ENCODE results near the gene COPB2.

COPB2 gene

DNA sequence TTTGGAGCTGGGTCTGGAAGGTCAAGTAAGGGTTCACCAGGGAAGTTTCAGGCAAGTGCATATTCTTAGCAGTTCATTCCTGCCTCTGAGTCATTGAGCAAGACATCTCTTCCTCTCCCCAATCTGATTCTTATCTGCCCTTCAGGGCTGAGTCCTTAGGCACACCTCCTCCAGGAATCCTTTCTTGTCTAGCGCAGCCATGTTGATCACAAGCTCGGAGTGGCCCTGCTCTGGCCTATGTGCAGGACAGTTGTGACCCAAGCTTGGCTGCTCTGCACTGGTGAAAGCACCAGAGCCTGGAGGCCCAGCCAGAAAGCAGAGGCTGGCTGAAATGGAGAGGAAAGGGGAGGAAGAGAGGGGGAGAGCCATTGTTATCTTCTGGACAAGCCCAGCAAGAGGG lies 76.5 kb downstream of the COPB2 start:
- peaks cover 30% of the 10 kb centered on the region for H3K27me3 Mint-ChIP-seq

DNA sequence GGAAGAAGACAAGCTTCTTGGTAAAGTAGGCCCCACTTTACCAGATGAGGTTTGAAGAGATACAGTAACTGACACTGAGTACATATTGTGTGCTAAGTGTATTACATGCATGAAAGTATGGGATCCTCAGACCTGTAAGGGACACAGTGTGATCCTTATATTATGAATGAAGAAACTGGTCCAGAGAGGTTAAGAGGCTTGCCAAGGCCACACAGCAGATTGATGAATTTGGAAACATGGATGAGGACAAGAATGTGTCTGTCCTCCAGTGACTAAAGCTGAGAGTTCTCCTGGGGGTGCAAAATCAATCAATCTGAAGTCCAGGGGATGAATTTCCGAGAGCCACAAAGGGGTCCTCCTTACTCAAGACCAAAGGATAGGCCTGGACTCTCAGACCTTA lies 77.0 kb downstream of the COPB2 start:
- H3K4me3 Mint-ChIP-seq = no peak overlapping the region
- H3K36me3 Mint-ChIP-seq (ENCODE audit: low read depth) = no peaks in the 10 kb centered on the region
- peaks cover 25% of the 10 kb centered on the region for H3K27me3 Mint-ChIP-seq
- no peaks in the 10 kb centered on the region for H3K9me3 Mint-ChIP-seq
- H3K27ac Mint-ChIP-seq = no peak overlapping the region
- DNase-seq = no peak
- H3K4me1 Mint-ChIP-seq (ENCODE audit: low read depth) = no peaks in the 10 kb centered on the region

More for the DNA sequence above, 76.5 kb downstream of the COPB2 start:
- Mint-ChIP-seq H3K27ac (no peak overlapping the region), H3K4me1 (ENCODE audit: low read depth) (no peaks in the 10 kb centered on the region), H3K36me3 (ENCODE audit: low read depth) (no peaks in the 10 kb centered on the region), H3K9me3 (no peaks in the 10 kb centered on the region), H3K4me3 (no peak overlapping the region)
- no peak for DNase-seq

DNA sequence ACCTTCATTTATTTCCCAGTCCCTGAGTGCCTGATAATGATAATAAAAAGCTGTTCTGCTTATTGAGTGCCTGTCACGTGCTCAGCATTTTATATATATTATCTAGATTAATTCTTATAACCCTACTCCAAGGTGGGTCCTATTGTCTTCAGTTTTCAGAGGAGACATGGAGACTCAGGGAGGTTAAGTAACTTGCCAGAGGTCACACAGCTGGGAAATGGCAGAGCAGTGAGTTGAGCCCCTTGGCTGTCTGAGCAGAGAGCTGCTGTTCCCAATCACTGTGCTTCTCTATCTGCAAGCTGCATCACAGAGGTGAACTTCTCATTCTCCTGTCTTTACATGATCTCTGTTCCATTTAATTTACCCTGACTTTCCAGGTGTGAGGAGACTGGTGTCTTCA lies 77.9 kb downstream of the COPB2 start:
- no peaks in the 10 kb centered on the region for H3K36me3 Mint-ChIP-seq (ENCODE audit: low read depth)
- peaks cover 20% of the 10 kb centered on the region for H3K27me3 Mint-ChIP-seq
- H3K27ac Mint-ChIP-seq = no peak overlapping the region

DNA sequence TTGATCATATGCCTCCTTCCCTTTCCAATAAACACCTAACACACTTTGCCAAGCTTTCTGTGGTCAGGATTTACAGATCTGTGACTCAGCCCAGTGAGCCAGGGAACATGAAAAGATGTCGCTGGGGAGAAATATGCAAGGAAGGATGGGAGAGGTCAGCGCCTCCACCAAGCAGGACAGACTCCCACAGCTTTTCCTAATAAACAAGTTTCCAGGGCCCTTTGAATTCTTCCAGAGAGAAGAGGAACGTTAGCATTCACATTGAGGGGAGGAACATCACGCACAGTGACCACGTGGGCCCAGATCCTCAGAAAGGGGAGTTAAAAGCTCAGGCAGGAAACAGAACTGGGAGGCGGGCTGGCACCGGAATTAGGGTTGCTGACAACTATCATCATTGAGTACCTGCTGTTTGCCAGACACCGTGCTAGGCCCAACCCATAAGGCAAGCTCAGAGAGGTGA lies 78.9 kb downstream of the COPB2 start:
- no peak overlapping the region for H3K27ac Mint-ChIP-seq
- H3K4me1 Mint-ChIP-seq (ENCODE audit: low read depth) = no peaks in the 10 kb centered on the region
- H3K9me3 Mint-ChIP-seq = no peaks in the 10 kb centered on the region
- no peak overlapping the region for H3K4me3 Mint-ChIP-seq
- DNase-seq = no peak
- H3K36me3 Mint-ChIP-seq (ENCODE audit: low read depth) = no peaks in the 10 kb centered on the region
- peaks cover 11% of the 10 kb centered on the region for H3K27me3 Mint-ChIP-seq

More for the DNA sequence above, 77.9 kb downstream of the COPB2 start:
- Mint-ChIP-seq H3K4me3 (no peak overlapping the region), H3K9me3 (no peaks in the 10 kb centered on the region), H3K4me1 (ENCODE audit: low read depth) (no peaks in the 10 kb centered on the region)
- no peak for DNase-seq

DNA sequence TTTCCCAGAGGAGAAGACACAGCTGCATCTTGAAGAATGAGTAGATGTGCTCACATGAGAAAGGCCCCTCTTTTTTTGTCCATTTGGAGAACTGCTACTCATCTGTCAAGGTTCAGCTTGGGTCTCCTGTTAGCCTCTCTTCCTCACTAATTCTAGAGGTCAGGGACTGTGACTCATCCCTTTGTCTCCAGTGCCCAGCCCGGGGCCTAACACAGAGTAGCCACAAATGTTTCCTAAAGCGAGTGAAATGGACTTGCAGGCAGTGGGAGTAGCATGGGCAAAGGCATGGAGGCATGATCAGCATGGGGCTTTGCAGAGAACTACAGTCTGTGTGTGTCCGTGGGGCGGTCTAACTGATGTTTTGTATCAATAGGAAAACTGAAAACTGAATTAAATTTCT lies 79.6 kb downstream of the COPB2 start:
- H3K4me3 Mint-ChIP-seq = no peak overlapping the region
- no peak overlapping the region for H3K27ac Mint-ChIP-seq
- H3K36me3 Mint-ChIP-seq (ENCODE audit: low read depth) = no peaks in the 10 kb centered on the region
- no peaks in the 10 kb centered on the region for H3K9me3 Mint-ChIP-seq
- no peak for DNase-seq
- no peaks in the 10 kb centered on the region for H3K4me1 Mint-ChIP-seq (ENCODE audit: low read depth)
- peaks cover 10% of the 10 kb centered on the region for H3K27me3 Mint-ChIP-seq

DNA sequence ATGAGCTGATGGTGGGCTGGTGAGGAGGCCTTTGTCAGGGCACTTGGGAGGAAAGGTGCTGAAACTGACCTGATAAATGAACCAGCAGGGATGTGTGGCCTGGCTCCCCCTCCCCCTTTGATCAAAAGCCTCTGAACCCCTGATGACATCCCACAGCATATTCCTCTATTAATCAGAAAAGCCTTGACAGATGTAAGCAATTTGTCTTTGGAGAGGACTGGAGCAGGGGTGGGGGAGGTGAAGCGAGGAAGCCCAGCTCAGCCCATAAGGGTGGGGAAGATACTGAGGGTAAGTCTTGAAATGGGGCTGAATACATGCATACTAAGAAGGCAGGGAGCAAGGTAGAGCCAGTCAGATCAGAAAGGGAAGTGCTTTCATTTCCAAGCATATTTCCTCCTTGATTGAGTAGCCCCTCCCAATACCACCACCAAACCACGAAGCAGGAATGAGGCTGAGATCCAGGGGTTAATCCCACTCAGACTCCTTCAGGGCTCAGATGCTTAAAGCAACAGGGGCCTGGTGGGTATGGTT lies 80.3 kb downstream of the COPB2 start:
- H3K27me3 Mint-ChIP-seq = peaks cover 10% of the 10 kb centered on the region
- DNase-seq = no peak
- no peaks in the 10 kb centered on the region for H3K9me3 Mint-ChIP-seq
- H3K4me3 Mint-ChIP-seq = no peak overlapping the region
- no peak overlapping the region for H3K27ac Mint-ChIP-seq
- H3K36me3 Mint-ChIP-seq (ENCODE audit: low read depth) = no peaks in the 10 kb centered on the region
- no peaks in the 10 kb centered on the region for H3K4me1 Mint-ChIP-seq (ENCODE audit: low read depth)

DNA sequence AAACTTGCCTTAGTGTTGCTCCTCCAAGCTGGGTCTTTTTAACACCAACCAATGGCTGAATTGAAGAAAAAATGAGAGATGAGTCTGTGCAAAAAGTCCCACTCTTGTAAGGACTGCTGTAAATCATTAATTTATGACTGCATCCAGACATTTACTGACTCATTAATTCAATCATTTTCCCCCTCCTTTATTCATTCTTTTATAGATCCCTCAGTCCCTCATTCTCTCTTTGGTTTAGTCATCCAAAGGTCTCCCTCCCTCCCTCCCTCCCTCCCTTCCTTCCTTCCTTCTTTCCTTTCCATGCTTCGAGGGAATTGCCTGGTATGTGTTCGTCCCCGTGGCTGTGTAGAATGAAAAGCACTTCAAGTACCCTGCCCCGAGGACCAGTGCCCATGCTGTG lies 80.9 kb downstream of the COPB2 start:
- peaks cover 5% of the 10 kb centered on the region for H3K27me3 Mint-ChIP-seq
- no peaks in the 10 kb centered on the region for H3K9me3 Mint-ChIP-seq
- no peak for DNase-seq
- H3K4me3 Mint-ChIP-seq = no peak overlapping the region
- H3K36me3 Mint-ChIP-seq (ENCODE audit: low read depth) = no peaks in the 10 kb centered on the region
- H3K27ac Mint-ChIP-seq = no peak overlapping the region
- no peaks in the 10 kb centered on the region for H3K4me1 Mint-ChIP-seq (ENCODE audit: low read depth)

DNA sequence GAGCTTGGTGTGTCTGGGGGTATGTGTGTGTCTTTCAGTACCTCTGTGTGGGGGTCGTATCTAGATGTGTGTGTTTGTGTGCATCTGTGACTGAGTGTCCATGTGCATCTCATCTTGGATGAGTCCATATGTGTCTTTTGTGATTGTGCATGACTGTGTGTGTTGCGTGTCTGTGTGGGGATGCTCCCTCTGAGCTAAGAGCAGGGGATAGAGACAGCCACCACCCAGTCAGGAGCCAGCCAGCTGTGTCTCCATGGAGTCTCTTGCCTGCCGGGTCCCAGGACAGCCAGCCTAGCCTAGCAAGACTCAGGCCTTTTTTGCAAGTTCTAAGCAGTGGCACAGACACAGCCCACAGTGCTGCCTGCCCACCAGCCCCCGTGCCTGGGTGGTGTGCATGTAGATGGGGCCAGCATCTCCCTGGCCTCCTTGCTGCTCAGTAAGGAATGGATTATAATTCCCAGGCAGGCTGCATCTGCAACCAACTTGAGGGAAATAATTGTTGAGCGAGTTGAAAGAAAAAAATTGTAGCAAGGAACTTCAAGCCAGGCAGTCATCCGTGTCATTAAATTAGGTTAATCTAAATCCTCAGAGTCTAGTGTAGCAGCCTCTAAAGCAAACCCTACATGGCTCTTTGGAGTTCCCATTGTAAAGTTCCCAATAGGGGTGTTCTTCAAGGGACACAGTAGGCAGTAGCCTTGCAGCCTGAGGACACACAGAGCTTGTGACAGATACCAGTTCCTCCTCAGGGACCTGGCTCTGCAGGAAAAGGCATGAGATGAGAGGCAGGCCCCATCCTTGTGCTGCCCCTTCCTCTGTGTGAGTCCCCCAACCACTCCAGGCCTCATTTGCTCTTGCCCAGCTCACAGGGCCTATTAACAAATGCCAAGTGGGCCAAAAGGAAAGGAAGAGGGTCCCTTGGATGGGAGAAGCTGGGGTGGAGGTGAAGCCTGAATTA lies 81.6 kb downstream of the COPB2 start:
- Mint-ChIP-seq H3K36me3 (ENCODE audit: low read depth) (no peaks in the 10 kb centered on the region), H3K27ac (no peak overlapping the region), H3K9me3 (no peaks in the 10 kb centered on the region), H3K4me1 (ENCODE audit: low read depth) (no peaks in the 10 kb centered on the region), H3K27me3 (peaks cover 3% of the 10 kb centered on the region), H3K4me3 (no peak overlapping the region)
- DNase-seq = no peak

Data from activated T-cell treated with anti-CD3 and anti-CD28 coated beads, Interleukin-2, amount 50 U/mL, for 24 hours (primary cell).